RWPE2 (cell line): ENCODE results near the gene CRACDL.

Experiments
- ATAC-seq: fragments of 200-7000 bp; cut with Tn5 transposase; 3 replicates; pipeline ENCODE4 v1.9.1; 2021; ENCODE audit warnings: low read depth
- DNase-seq: peaks from one replicate; pipeline ENCODE4 v3.0.0-alpha.2; 2020; ENCODE audit warnings: low spot score
- H3K27ac ChIP-seq: fragments of 450-650 bp; 2 replicates; pipeline ENCODE4 v1.5.1; 2017; ENCODE audit warnings: mild to moderate bottlenecking; ENCODE audit not compliant: poor library complexity, severe bottlenecking
- H3K27me3 ChIP-seq: fragments of 250-450 bp; sonication (Bioruptor Pico); 2 replicates; pipeline ENCODE4 v1.5.1; 2021; ENCODE audit warnings: mild to moderate bottlenecking, moderate library complexity; ENCODE audit not compliant: insufficient read depth, poor library complexity, severe bottlenecking
- H3K36me3 ChIP-seq: fragments of 250-450 bp; sonication (Bioruptor Pico); 2 replicates; pipeline ENCODE4 v1.5.1; 2020; ENCODE audit warnings: low read depth, mild to moderate bottlenecking, moderate library complexity
- H3K4me1 ChIP-seq: fragments of 250-450 bp; sonication (Bioruptor Pico); 2 replicates; pipeline ENCODE4 v1.5.1; 2021; ENCODE audit warnings: mild to moderate bottlenecking, moderate library complexity; ENCODE audit not compliant: insufficient read depth, poor library complexity, severe bottlenecking
- H3K4me3 ChIP-seq: fragments of 250-450 bp; sonication (Bioruptor Pico); 2 replicates; pipeline ENCODE4 v1.5.1; 2021; ENCODE audit warnings: mild to moderate bottlenecking, moderate library complexity; ENCODE audit not compliant: severe bottlenecking
- H3K9me3 ChIP-seq: fragments of 250-450 bp; sonication (Bioruptor Pico); 2 replicates; pipeline ENCODE4 v1.5.1; 2021; ENCODE audit warnings: mild to moderate bottlenecking, moderate library complexity; ENCODE audit not compliant: severe bottlenecking
- CTCF ChIP-seq: fragments of 450-650 bp; IDR thresholded peaks from one replicate; pipeline ENCODE4 v1.5.1; 2017; ENCODE audit warnings: mild to moderate bottlenecking, moderate library complexity; ENCODE audit not compliant: poor library complexity, severe bottlenecking

Gene CRACDL

GRCh38 chr2:98910349-98911125, 25.5 kb downstream of the CRACDL start:
- Histone ChIP-seq H3K4me1 (peaks cover 68% of the 10 kb centered on the region), H3K27me3 (no peaks in the 10 kb centered on the region), H3K9me3 (no peaks in the 10 kb centered on the region), H3K4me3 (no peak overlapping the region), H3K27ac (peak overlapping the region; percentile 98), H3K36me3 (no peaks in the 10 kb centered on the region)
- TF ChIP-seq CTCF = no peak
- ATAC-seq (no peak), DNase-seq (no peak)

GRCh38 chr2:98909317-98910211, 26.5 kb downstream of the CRACDL start:
- ATAC-seq (peak; percentile 30), DNase-seq (no peak)

GRCh38 chr2:98908931-98909316, 27.1 kb downstream of the CRACDL start:
- Histone ChIP-seq H3K4me3 (no peak overlapping the region), H3K36me3 (no peaks in the 10 kb centered on the region), H3K27me3 (no peaks in the 10 kb centered on the region), H3K9me3 (no peaks in the 10 kb centered on the region), H3K4me1 (peaks cover 58% of the 10 kb centered on the region), H3K27ac (peak overlapping the region; percentile 98)
- ATAC-seq (0 out of 3 replicates have a peak, but pooled peaks have one; percentile 4), DNase-seq (no peak)
- no peak for TF ChIP-seq CTCF

More at GRCh38 chr2:98909317-98910211, 26.5 kb downstream of the CRACDL start:
- Histone ChIP-seq H3K9me3 (no peaks in the 10 kb centered on the region), H3K4me1 (peaks cover 64% of the 10 kb centered on the region), H3K36me3 (no peaks in the 10 kb centered on the region), H3K27ac (peak overlapping the region; percentile 98), H3K4me3 (no peak overlapping the region), H3K27me3 (no peaks in the 10 kb centered on the region)
- TF ChIP-seq CTCF = no peak

- no peak for TF ChIP-seq CTCF
- H3K36me3 ChIP-seq = no peaks in the 10 kb centered on the region
- H3K4me1 ChIP-seq = peaks cover 51% of the 10 kb centered on the region
- H3K9me3 ChIP-seq = no peaks in the 10 kb centered on the region
- no peak for ATAC-seq
- DNase-seq = no peak
- H3K27ac ChIP-seq = peak overlapping the region; percentile 98
- no peaks in the 10 kb centered on the region for H3K27me3 ChIP-seq
- H3K4me3 ChIP-seq = no peak overlapping the region
Observed at GRCh38 chr2:98907966-98908905, 27.8 kb downstream of the CRACDL start.
